ENCODE measurements around the gene MYOZ2.

- TF ChIP-seq CTCF (IDR thresholded peaks at IDR 0.05; ENCODE audit: borderline replicate concordance, extremely low read depth, low read length, poor library complexity, severe bottlenecking) (no peak), EZH2 (IDR thresholded peaks at IDR 0.05; ENCODE audit: borderline replicate concordance, low read depth, low read length, severe bottlenecking) (no peak)
These were observed 82.5 kb downstream of the MYOZ2 start for GRCh38 chr4:119218093-119218492.

All from DND-41 (cell line).